PC-3 (cell line): ENCODE data around the gene TMBIM1. TPM values are rescaled to one million over a fixed set of nuclear protein-coding genes. Genes with fewer than 3 reads are reported as not detected.

Source experiments
- ATAC-seq: fragments of 200-7000 bp; cut with Tn5 transposase; 2 replicates; pipeline ENCODE4 v1.9.1; 2020; ENCODE audit warnings: mild to moderate bottlenecking, moderate library complexity
- BruUV-seq: library from RNA; stranded (reverse); fragments of 400-500 nt; replicated peaks from 2 replicates; lab custom pipeline; 2021; lab: Mats Ljungman, UMichigan
- CTCF ChIA-PET: fragments of 300-600 bp; sonication (Branson Sonifier 250); formaldehyde crosslinking; loops from one replicate; lab custom pipeline; 2022; ENCODE audit warnings: antibody characterized with exemption; lab: Charles Lee
- POLR2A ChIA-PET: fragments of 300-600 bp; sonication (Branson Sonifier 250); formaldehyde crosslinking; loops from one replicate; lab custom pipeline; 2022; ENCODE audit warnings: antibody characterized with exemption; ENCODE audit not compliant: unreplicated experiment; lab: Charles Lee
- DNase-seq: peaks from one replicate; pipeline ENCODE4 v3.0.0-alpha.2; 2015
- H2AFZ ChIP-seq: fragments of 300-600 bp; sonication (generic); 2 replicates; pipeline ENCODE4 v1.6.0; 2016; ENCODE audit warnings: antibody characterized with exemption, low read length
- H3F3A ChIP-seq: fragments of 300-600 bp; sonication (generic); one replicate; pipeline ENCODE4 v1.6.0; 2017; ENCODE audit warnings: antibody characterized with exemption, low read length, control low read depth, mild to moderate bottlenecking; ENCODE audit not compliant: unreplicated experiment
- H3K27ac ChIP-seq: fragments of 300-600 bp; sonication (generic); 2 replicates; pipeline ENCODE4 v1.5.1; 2016; ENCODE audit warnings: mild to moderate bottlenecking, low read length
- H3K27me3 ChIP-seq: fragments of 300-600 bp; sonication (generic); 2 replicates; pipeline ENCODE4 v1.6.1; 2016; ENCODE audit warnings: low read length, mixed read lengths
- H3K36me3 ChIP-seq: fragments of 300-600 bp; sonication (generic); 2 replicates; pipeline ENCODE4 v1.6.1; 2016; ENCODE audit warnings: low read depth, mixed run types, low read length, mixed read lengths
- H3K4me1 ChIP-seq: fragments of 300-600 bp; sonication (generic); 2 replicates; pipeline ENCODE4 v1.5.1; 2016; ENCODE audit warnings: low read length; ENCODE audit not compliant: insufficient read depth
- H3K4me2 ChIP-seq: fragments of 300-600 bp; sonication (generic); 2 replicates; pipeline ENCODE4 v1.6.0; 2016; ENCODE audit warnings: low read length
- H3K4me3 ChIP-seq: fragments of 300-600 bp; sonication (generic); 2 replicates; pipeline ENCODE4 v1.5.1; 2016; ENCODE audit warnings: mild to moderate bottlenecking, low read length, mixed read lengths
- H3K79me2 ChIP-seq: fragments of 300-600 bp; sonication (generic); 2 replicates; pipeline ENCODE4 v1.6.1; 2017; ENCODE audit warnings: low read length, mixed read lengths
- H3K9ac ChIP-seq: fragments of 300-600 bp; sonication (generic); 2 replicates; pipeline ENCODE4 v1.6.0; 2016; ENCODE audit warnings: mild to moderate bottlenecking, low read length
- H3K9me2 ChIP-seq: fragments of 300-600 bp; sonication (generic); replicated peaks from 2 replicates; pipeline ENCODE4 v1.6.1; 2016; ENCODE audit warnings: mixed run types, low read length, mixed read lengths
- H3K9me3 ChIP-seq: fragments of 300-600 bp; sonication (generic); 2 replicates; pipeline ENCODE4 v1.6.1; 2016; ENCODE audit warnings: low read length, mixed read lengths
- H4K20me1 ChIP-seq: fragments of 300-600 bp; sonication (generic); 2 replicates; pipeline ENCODE4 v1.6.1; 2016; ENCODE audit warnings: low read length, mixed read lengths
- CTCF ChIP-seq: fragments of 300-600 bp; sonication (generic); conservative IDR thresholded peaks from 2 replicates; pipeline ENCODE4 v1.5.1; 2017; ENCODE audit warnings: antibody characterized with exemption, low read depth, mild to moderate bottlenecking, low read length
- EZH2 ChIP-seq: fragments of 300-600 bp; sonication (generic); IDR thresholded peaks from one replicate; pipeline ENCODE4 v1.6.1; 2017; ENCODE audit warnings: antibody characterized with exemption, mild to moderate bottlenecking, low read length; ENCODE audit not compliant: unreplicated experiment
- EZH2phosphoT487 ChIP-seq: fragments of 300-600 bp; sonication (generic); IDR thresholded peaks from 2 replicates; pipeline ENCODE4 v1.6.1; 2018; ENCODE audit warnings: mild to moderate bottlenecking, antibody characterized with exemption, low read length, borderline replicate concordance
- intact Hi-C: fragments of 100-400 bp; cut with micrococcal nuclease; formaldehyde crosslinking; loops from 2 replicates; pipeline ENCODE4 v1.9.0; 2023
- total RNA-seq: library from RNA; depleted of rRNA; stranded (reverse); fragments of >200 nt; gene quantifications from 2 replicates; pipeline ENCODE4 v1.2.3, GENCODE V29; 2014

TMBIM1 gene
- total RNA-seq, 1 experiment from 2014 or later, result 45.0 TPM

- intact Hi-C loops, result loop anchor here (2.0 kb wide), 1 partner anchor 85 kb away; no protein-coding TSS in a partner anchor
- ATAC-seq (no peak), DNase-seq (peak; percentile 30)
- H3K27me3 ChIP-seq, result no peaks in the 10 kb centered on the region
- H3K9ac ChIP-seq, result peak overlapping the region; percentile 79
- H4K20me1 ChIP-seq, result no peaks in the 10 kb centered on the region
- no peaks in the 10 kb centered on the region for H3K9me3 ChIP-seq
- H3K36me3 ChIP-seq, result peaks cover 29% of the 10 kb centered on the region; the same call in 1 of the 2 replicates
- ChIA-PET POLR2A (no interaction called here), CTCF (no interaction called here)
- H3K4me2 ChIP-seq, result peak overlapping the region; percentile 97
- peaks cover 39% of the 10 kb centered on the region for H3K79me2 ChIP-seq
- H3K9me2 ChIP-seq, result no peaks in the 10 kb centered on the region
- 0 out of 2 replicates have a peak overlapping the region, but pooled peaks have one; percentile 2 for H3K27ac ChIP-seq
- BruUV-seq, result no TSS peak
- H3F3A ChIP-seq, result no peaks in the 10 kb centered on the region
- no peak for TF ChIP-seq EZH2
- H3K4me1 ChIP-seq, result peaks cover 19% of the 10 kb centered on the region
- H3K4me3 ChIP-seq, result peak overlapping the region; percentile 87
- H2AFZ ChIP-seq, result peak overlapping the region; percentile 79; the same call in 1 of the 2 replicates
Observed at GRCh38 chr2:218271487-218271797, 20.9 kb downstream of the TMBIM1 start.

GRCh38 chr2:218270721-218271486 lies 21.4 kb downstream of the TMBIM1 start:
- CTCF ChIA-PET, result interaction anchor here (0.6 to 1.4 kb wide), 3 partner anchors 16 to 126 kb away, joined by 3 to 8 read pairs (median 5); no protein-coding TSS in a partner anchor
- Histone ChIP-seq H4K20me1 (no peaks in the 10 kb centered on the region), H3K4me2 (peak overlapping the region; percentile 97), H3K4me1 (peaks cover 19% of the 10 kb centered on the region), H3K4me3 (peak overlapping the region; percentile 87), H3K9me3 (no peaks in the 10 kb centered on the region), H3K27ac (0 out of 2 replicates have a peak overlapping the region, but pooled peaks have one; percentile 2), H3K9me2 (no peaks in the 10 kb centered on the region), H3K9ac (peak overlapping the region; percentile 79), H3F3A (no peaks in the 10 kb centered on the region), H3K79me2 (peaks cover 39% of the 10 kb centered on the region), H2AFZ (peak overlapping the region; percentile 79), H3K36me3 (peaks cover 30% of the 10 kb centered on the region), H3K27me3 (no peaks in the 10 kb centered on the region)
- peak; percentile 37 for DNase-seq
- TF ChIP-seq CTCF (no peak), EZH2 (no peak), EZH2phosphoT487 (no peak)
- POLR2A ChIA-PET, result interaction anchor here (0.9 to 1.3 kb wide), 3 partner anchors 16 to 219 kb away, joined by 3 to 8 read pairs (median 4); no protein-coding TSS in a partner anchor
- intact Hi-C loops, result loop anchor here (2.0 kb wide), 1 partner anchor 84 kb away; no protein-coding TSS in a partner anchor
- TSS peak; percentile 26 for BruUV-seq
- ATAC-seq, result peak; percentile 6

- peaks cover 19% of the 10 kb centered on the region for H3K4me1 ChIP-seq
- CTCF ChIA-PET, result interaction anchor here (0.6 to 1.4 kb wide), 3 partner anchors 17 to 126 kb away, joined by 3 to 8 read pairs (median 5); no protein-coding TSS in a partner anchor
- no peak for TF ChIP-seq EZH2phosphoT487
- 0 out of 2 replicates have a peak, but pooled peaks have one; percentile 12 for TF ChIP-seq CTCF
- TF ChIP-seq EZH2, result no peak
Observed at GRCh38 chr2:218269900-218270720, 22.2 kb downstream of the TMBIM1 start, which contains the start of the genes AAMP and PNKD. TSS of gene AAMP (minus strand) at chr2:218270137. CDS start at chr2:218270086, 51 bp downstream. TSS of gene PNKD (plus strand) at chr2:218270519. CDS start at chr2:218270536, 17 bp downstream.

More at GRCh38 chr2:218269900-218270720, 22.2 kb downstream of the TMBIM1 start, which contains the start of the genes AAMP and PNKD:
- Histone ChIP-seq H3K27me3 (no peaks in the 10 kb centered on the region), H3K4me2 (peak within 1 kb of the TSS; percentile 97), H3F3A (no peaks in the 10 kb centered on the region), H2AFZ (peak within 1 kb of the TSS; percentile 79), H3K9me3 (no peaks in the 10 kb centered on the region), H3K27ac (0 out of 2 replicates have a peak within 1 kb of the TSS, but pooled peaks have one; percentile 2), H3K4me3 (peak within 1 kb of the TSS; percentile 90), H3K9ac (peak within 1 kb of the TSS; percentile 85), H4K20me1 (no peaks in the 10 kb centered on the region), H3K9me2 (no peaks in the 10 kb centered on the region), H3K79me2 (peaks cover 39% of the 10 kb centered on the region), H3K36me3 (peaks cover 24% of the 10 kb centered on the region)
- no TSS peak for BruUV-seq
- intact Hi-C loops, result loop anchor here (2.0 kb wide), 1 partner anchor 83 kb away; no protein-coding TSS in a partner anchor
- POLR2A ChIA-PET, result interaction anchor here (0.7 to 1.3 kb wide), 4 partner anchors 17 to 220 kb away, joined by 3 to 8 read pairs (median 4); no protein-coding TSS in a partner anchor
- DNase-seq (peak; percentile 99), ATAC-seq (peak; percentile 87)
